A549 (cell line): Measurements from ENCODE around the gene PDPK1.

Source experiments
- FOXS1 ChIP-seq: fragments of 250-450 bp; sonication (Bioruptor Pico); IDR thresholded peaks from 2 replicates; pipeline ENCODE4 v1.5.0; 2020; ENCODE audit warnings: mild to moderate bottlenecking, moderate library complexity
- POLR2AphosphoS2 ChIP-seq: conservative IDR thresholded peaks from 2 replicates; pipeline ENCODE4 v1.6.1; 2012; ENCODE audit warnings: low read length, improper control_type of control experiment, inconsistent platforms
- ZNF302 ChIP-seq: fragments of 250-450 bp; sonication (Bioruptor Pico); IDR thresholded peaks from 2 replicates; pipeline ENCODE4 v1.9.0; 2021; ENCODE audit warnings: inconsistent platforms, mild to moderate bottlenecking, moderate library complexity
- TF ChIP-seq, protein P1 (sequence below): IDR thresholded peaks from 2 replicates; pipeline ENCODE4 v1.6.1; 2012; ENCODE audit warnings: low read depth, borderline replicate concordance

- TF ChIP-seq FOXS1 (no peak), ZNF302 (CRISPR knock-in tag) (no peak), POLR2AphosphoS2 (no peak)
- TF ChIP-seq, protein P1, sequence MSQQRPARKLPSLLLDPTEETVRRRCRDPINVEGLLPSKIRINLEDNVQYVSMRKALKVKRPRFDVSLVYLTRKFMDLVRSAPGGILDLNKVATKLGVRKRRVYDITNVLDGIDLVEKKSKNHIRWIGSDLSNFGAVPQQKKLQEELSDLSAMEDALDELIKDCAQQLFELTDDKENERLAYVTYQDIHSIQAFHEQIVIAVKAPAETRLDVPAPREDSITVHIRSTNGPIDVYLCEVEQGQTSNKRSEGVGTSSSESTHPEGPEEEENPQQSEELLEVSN, result no peak
Observed at GRCh38 chr16:2507665-2508064, 30.2 kb upstream of the PDPK1 start.
